Activated naive CD4-positive, alpha-beta T cell treated with anti-CD3 and anti-CD28 coated beads for 36 hours (primary cell): Measurements from ENCODE around the gene PPP4R2. TPM values are rescaled to one million over a fixed set of nuclear protein-coding genes. Genes with fewer than 3 reads are reported as not detected.
A peak's percentile ranks its signal among the peaks of the same experiment; 100 is the strongest.

Experiments used
- CTCF ChIA-PET: fragments of 350-600 bp; sonication (Branson Sonifier 250); formaldehyde crosslinking; loops from one replicate; lab custom pipeline; 2021; ENCODE audit warnings: antibody characterized with exemption; lab: Charles Lee
- DNase-seq: peaks from one replicate; pipeline ENCODE4 v3.0.0-alpha.2; 2020
- H3K27ac Mint-ChIP-seq: one replicate; pipeline ENCODE4 v1.8.0; 2021; ENCODE audit warnings: mild to moderate bottlenecking, mixed read lengths
- H3K27me3 Mint-ChIP-seq: one replicate; pipeline ENCODE4 v1.8.0; 2021; ENCODE audit warnings: low read depth, mixed read lengths
- H3K36me3 Mint-ChIP-seq: one replicate; pipeline ENCODE4 v1.8.0; 2021; ENCODE audit warnings: low read depth, mixed read lengths
- H3K4me1 Mint-ChIP-seq: one replicate; pipeline ENCODE4 v1.8.0; 2021; ENCODE audit warnings: low read depth, mixed read lengths
- H3K4me3 Mint-ChIP-seq: one replicate; pipeline ENCODE4 v1.8.0; 2021; ENCODE audit warnings: mild to moderate bottlenecking, moderate library complexity, mixed read lengths
- H3K9me3 Mint-ChIP-seq: one replicate; pipeline ENCODE4 v1.8.0; 2021; ENCODE audit warnings: mixed read lengths
- intact Hi-C: fragments of 100-400 bp; cut with micrococcal nuclease; formaldehyde crosslinking; loops from one replicate; pipeline ENCODE4 v1.15.1; 2023
- total RNA-seq, 2 experiments: library from RNA; stranded (reverse); gene quantifications; one replicate each; pipeline ENCODE4 v1.2.3, GENCODE V29; 2021

PPP4R2 gene
- 10 to 100 TPM; 68.1 to 71.6 TPM for total RNA-seq

GRCh38 chr3:72996473-72997333 is at the start of gene PPP4R2:
Gene PPP4R2, plus strand, starts transcription at chr3:72996811. Its CDS starts 227 bp downstream, at chr3:72997038.
- no peaks in the 10 kb centered on the region for H3K9me3 Mint-ChIP-seq
- H3K36me3 Mint-ChIP-seq = peaks cover 22% of the 10 kb centered on the region
- DNase-seq = peak; percentile 90
- H3K4me3 Mint-ChIP-seq = peak within 1 kb of the TSS; percentile 86
- H3K27ac Mint-ChIP-seq = peak within 1 kb of the TSS; percentile 88
- no peaks in the 10 kb centered on the region for H3K27me3 Mint-ChIP-seq
- peaks cover 38% of the 10 kb centered on the region for H3K4me1 Mint-ChIP-seq
- CTCF ChIA-PET = interaction anchor here (0.8 to 0.9 kb wide), 3 partner anchors 11 to 31 kb away, joined by 3 to 4 read pairs (median 4); no protein-coding TSS in a partner anchor
- intact Hi-C loops = loop anchor here (1.0 to 2.0 kb wide), 8 partner anchors 19 to 148 kb away; partner anchors contain the start of gene SHQ1

GRCh38 chr3:72947715-72948490 is 48.7 kb upstream of the PPP4R2 start:
- Mint-ChIP-seq H3K4me3 (no peak overlapping the region), H3K9me3 (no peaks in the 10 kb centered on the region), H3K36me3 (no peaks in the 10 kb centered on the region), H3K27me3 (no peaks in the 10 kb centered on the region), H3K27ac (no peak overlapping the region), H3K4me1 (peaks cover 19% of the 10 kb centered on the region)
- DNase-seq = no peak
- CTCF ChIA-PET = interaction anchor here (0.8 to 3.6 kb wide), 3 partner anchors 21 to 138 kb away, joined by 3 to 13 read pairs (median 3); no protein-coding TSS in a partner anchor
- intact Hi-C loops = no loop called here

- Mint-ChIP-seq H3K27ac (no peak overlapping the region), H3K36me3 (no peaks in the 10 kb centered on the region), H3K27me3 (no peaks in the 10 kb centered on the region), H3K4me1 (peaks cover 19% of the 10 kb centered on the region), H3K9me3 (no peaks in the 10 kb centered on the region), H3K4me3 (no peak overlapping the region)
- CTCF ChIA-PET = no interaction called here
- DNase-seq = no peak
- intact Hi-C loops = no loop called here
Observed at GRCh38 chr3:72949016-72949415, 47.6 kb upstream of the PPP4R2 start.

- Mint-ChIP-seq H3K36me3 (no peaks in the 10 kb centered on the region), H3K9me3 (no peaks in the 10 kb centered on the region), H3K27ac (no peak overlapping the region), H3K27me3 (no peaks in the 10 kb centered on the region), H3K4me1 (peaks cover 17% of the 10 kb centered on the region), H3K4me3 (no peak overlapping the region)
- DNase-seq = no peak
- intact Hi-C loops = loop anchor here (2.0 kb wide), 1 partner anchor 26 kb away; no protein-coding TSS in a partner anchor
- CTCF ChIA-PET = interaction anchor here (1.1 kb wide), 1 partner anchor 106 kb away, joined by 5 read pairs; no protein-coding TSS in a partner anchor
Observed at GRCh38 chr3:72950372-72950771, 46.2 kb upstream of the PPP4R2 start.

GRCh38 chr3:72950801-72951200 is 45.8 kb upstream of the PPP4R2 start:
- Mint-ChIP-seq H3K4me1 (peaks cover 13% of the 10 kb centered on the region), H3K4me3 (no peak overlapping the region), H3K36me3 (no peaks in the 10 kb centered on the region), H3K27me3 (no peaks in the 10 kb centered on the region), H3K9me3 (no peaks in the 10 kb centered on the region), H3K27ac (no peak overlapping the region)
- intact Hi-C loops = loop anchor here (2.0 kb wide), 1 partner anchor 26 kb away; no protein-coding TSS in a partner anchor
- CTCF ChIA-PET = interaction anchor here (1.1 kb wide), 1 partner anchor 106 kb away, joined by 5 read pairs; no protein-coding TSS in a partner anchor
- DNase-seq = no peak

GRCh38 chr3:72951259-72951722 is 45.3 kb upstream of the PPP4R2 start:
- Mint-ChIP-seq H3K36me3 (no peaks in the 10 kb centered on the region), H3K27me3 (no peaks in the 10 kb centered on the region), H3K4me3 (no peak overlapping the region), H3K4me1 (peaks cover 12% of the 10 kb centered on the region), H3K27ac (no peak overlapping the region), H3K9me3 (no peaks in the 10 kb centered on the region)
- CTCF ChIA-PET = no interaction called here
- DNase-seq = no peak
- intact Hi-C loops = loop anchor here (2.0 kb wide), 1 partner anchor 26 kb away; no protein-coding TSS in a partner anchor

GRCh38 chr3:72953325-72953956 is 43.2 kb upstream of the PPP4R2 start:
- CTCF ChIA-PET = interaction anchor here (0.6 to 1.4 kb wide), 4 partner anchors 14 to 132 kb away, joined by 3 to 4 read pairs (median 4); no protein-coding TSS in a partner anchor
- intact Hi-C loops = no loop called here
- Mint-ChIP-seq H3K27me3 (no peaks in the 10 kb centered on the region), H3K4me3 (no peak overlapping the region), H3K9me3 (no peaks in the 10 kb centered on the region), H3K4me1 (peaks cover 12% of the 10 kb centered on the region), H3K36me3 (no peaks in the 10 kb centered on the region), H3K27ac (no peak overlapping the region)
- DNase-seq = no peak

- no peak overlapping the region for H3K27ac Mint-ChIP-seq
- CTCF ChIA-PET = no interaction called here
- H3K27me3 Mint-ChIP-seq = no peaks in the 10 kb centered on the region
- H3K9me3 Mint-ChIP-seq = no peaks in the 10 kb centered on the region
- intact Hi-C loops = no loop called here
- no peaks in the 10 kb centered on the region for H3K36me3 Mint-ChIP-seq
- H3K4me3 Mint-ChIP-seq = no peak overlapping the region
- H3K4me1 Mint-ChIP-seq = peaks cover 14% of the 10 kb centered on the region
- DNase-seq = no peak
Observed at GRCh38 chr3:72957297-72957696, 39.3 kb upstream of the PPP4R2 start.

- Mint-ChIP-seq H3K27ac (no peak overlapping the region), H3K9me3 (no peaks in the 10 kb centered on the region), H3K4me3 (no peak overlapping the region), H3K4me1 (peaks cover 17% of the 10 kb centered on the region), H3K27me3 (no peaks in the 10 kb centered on the region), H3K36me3 (no peaks in the 10 kb centered on the region)
- DNase-seq = no peak
- CTCF ChIA-PET = no interaction called here
- intact Hi-C loops = no loop called here
Observed at GRCh38 chr3:72959336-72959735, 37.3 kb upstream of the PPP4R2 start.

- Mint-ChIP-seq H3K4me1 (peaks cover 28% of the 10 kb centered on the region), H3K27ac (no peak overlapping the region), H3K9me3 (no peaks in the 10 kb centered on the region), H3K36me3 (peaks cover 1% of the 10 kb centered on the region), H3K27me3 (no peaks in the 10 kb centered on the region), H3K4me3 (no peak overlapping the region)
- intact Hi-C loops = no loop called here
- CTCF ChIA-PET = interaction anchor here (0.6 kb wide), 2 partner anchors 40 to 109 kb away, joined by 3 to 4 read pairs; no protein-coding TSS in a partner anchor
- no peak for DNase-seq
Observed at GRCh38 chr3:72960812-72961518, 35.6 kb upstream of the PPP4R2 start.

- Mint-ChIP-seq H3K27me3 (no peaks in the 10 kb centered on the region), H3K27ac (no peak overlapping the region), H3K4me3 (no peak overlapping the region), H3K36me3 (peaks cover 1% of the 10 kb centered on the region), H3K9me3 (no peaks in the 10 kb centered on the region), H3K4me1 (peaks cover 32% of the 10 kb centered on the region)
- CTCF ChIA-PET = no interaction called here
- DNase-seq = no peak
- intact Hi-C loops = no loop called here
Observed at GRCh38 chr3:72961752-72962151, 34.9 kb upstream of the PPP4R2 start.
